Gastrocnemius medialis (tissue), 4 donors: ENCODE data around the gene CITED4.

ENCODE experiments used
- CTCF ChIP-seq, 5 experiments: fragments of 450-650 bp in 3 of 5; fragments of 200-600 bp in 2 of 5; sonication (generic) in 2 of 5; IDR thresholded peaks in 4 of 5; conservative IDR thresholded peaks in 1 of 5; 1 replicate in 4 of 5; 2 replicates in 1 of 5; pipeline ENCODE4 v1.5.1; 2016 to 2019; ENCODE audit warnings: antibody characterized with exemption in 5 of 5, mild to moderate bottlenecking in 3 of 5, moderate library complexity in 3 of 5
- POLR2A ChIP-seq, 2 donors: fragments of 450-650 bp; IDR thresholded peaks; one replicate each; pipeline ENCODE4 v1.6.1; 2017; ENCODE audit warnings: antibody characterized with exemption in 2 of 2, mild to moderate bottlenecking in 2 of 2, moderate library complexity in 2 of 2

DNA sequence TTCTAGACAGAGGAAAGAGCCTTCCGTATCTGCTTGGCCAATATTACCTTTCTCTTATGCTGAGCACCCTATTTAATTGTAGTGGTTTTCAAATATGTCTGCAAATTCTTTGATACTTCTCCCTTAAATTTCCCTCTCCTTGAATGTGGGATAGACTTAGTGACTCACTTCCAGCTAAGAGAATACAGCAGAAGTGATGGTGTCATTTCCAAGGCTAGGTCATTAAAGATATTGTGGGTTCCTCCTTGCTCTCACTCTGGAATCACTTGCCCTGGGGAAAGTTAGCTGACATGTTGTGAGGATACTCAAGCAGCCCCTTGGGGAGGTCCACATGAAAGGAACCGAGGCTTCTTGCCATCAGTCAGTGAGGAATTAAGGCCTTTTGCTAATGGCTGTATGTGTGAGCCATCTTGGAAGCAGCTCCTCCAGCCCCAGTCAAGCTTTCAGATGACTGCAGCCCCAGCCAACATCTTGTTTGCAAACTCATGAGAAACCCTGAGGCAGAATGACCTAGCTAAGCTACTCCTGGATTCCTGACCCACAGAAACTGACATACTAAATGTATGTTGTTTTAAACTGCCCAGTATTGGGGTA is 8.1 kb upstream of the CITED4 start:
- TF ChIP-seq CTCF (IDR thresholded peaks at IDR 0.05 in 4 of 5, conservative IDR thresholded peaks at IDR 0.05 in 1 of 5) (no peak), POLR2A (IDR thresholded peaks at IDR 0.05) (no peak)
